ENCODE results near the gene CSNK2A1. TPM values are rescaled to one million over a fixed set of nuclear protein-coding genes. Genes with fewer than 3 reads are reported as not detected.

CSNK2A1 gene
- total and polyA plus RNA-seq, 4 donors: 17.0 to 60.3 (median 39.7) TPM

- H3K36me3 ChIP-seq (ENCODE audit: control insufficient read depth in 4 of 4, insufficient read depth in 3 of 4, low read depth in 1 of 4, low read length in 3 of 4): peaks cover 11 to 60% (median 29%) of the 10 kb centered on the region in 4 donors
- H3K4me1 ChIP-seq (ENCODE audit: control insufficient read depth in 4 of 4, insufficient read depth in 4 of 4, low read length in 3 of 4): peaks cover 3 to 20% (median 16%) of the 10 kb centered on the region in 4 donors
- TF ChIP-seq HNF4A (conservative IDR thresholded peaks at IDR 0.05) (no peak), RAD21 (IDR thresholded peaks at IDR 0.05) (no peak), FOXA2 (IDR thresholded peaks at IDR 0.05) (no peak), NR2F2 (IDR thresholded peaks at IDR 0.05) (no peak), RXRA (IDR thresholded peaks at IDR 0.05) (no peak), CTCF (IDR thresholded peaks at IDR 0.05; ENCODE audit: low read depth, low read length, missing input control) (no peak), HNF4G (IDR thresholded peaks at IDR 0.05) (no peak), FOXA1 (IDR thresholded peaks at IDR 0.05) (no peak), TAF1 (conservative IDR thresholded peaks at IDR 0.05) (no peak), ZBTB33 (IDR thresholded peaks at IDR 0.05) (no peak), ATF3 (IDR thresholded peaks at IDR 0.05) (no peak), JUND (IDR thresholded peaks at IDR 0.05) (no peak), EGR1 (IDR thresholded peaks at IDR 0.05; ENCODE audit: low read depth in 2 of 2) (no peak), REST (IDR thresholded peaks at IDR 0.05) (no peak), YY1 (IDR thresholded peaks at IDR 0.05) (no peak), GABPA (IDR thresholded peaks at IDR 0.05 in 1 of 2, conservative IDR thresholded peaks at IDR 0.05 in 1 of 2) (no peak), MAX (IDR thresholded peaks at IDR 0.05) (no peak), SP1 (IDR thresholded peaks at IDR 0.05) (no peak)
- H3K9ac ChIP-seq (ENCODE audit: low read depth in 1 of 2, low read length in 2 of 2): no peak overlapping the region
- no peak overlapping the region for H3K27ac ChIP-seq (ENCODE audit: low read depth in 1 of 2, low read length in 2 of 2)
- no peak for DNase-seq (ENCODE audit: low spot score)
- WGBS: 96% methylated on average over 5 of the region's 5 CpGs
- H3K9me3 ChIP-seq (ENCODE audit: control insufficient read depth in 4 of 4, low read length in 3 of 4): no peaks in the 10 kb centered on the region
- no peaks in the 10 kb centered on the region for H3K27me3 ChIP-seq (ENCODE audit: control insufficient read depth in 4 of 4, insufficient read depth in 4 of 4, low read length in 3 of 4)
- no peak overlapping the region for H3K4me3 ChIP-seq (ENCODE audit: low read depth in 1 of 3, low read length in 3 of 3)
Measured at GRCh38 chr20:436476-436875, 107.1 kb downstream of the CSNK2A1 start.
